GM10266 (cell line): ENCODE results near the gene GRB2.
A peak's percentile ranks its signal among the peaks of the same experiment; 100 is the strongest.
"Not testable (repeated sequence)": the region's sequence is repeated elsewhere in the genome, so short reads cannot be mapped to it uniquely, and the experiment has no call there.

ENCODE experiments used
- DNase-seq: peaks from one replicate; pipeline ENCODE4 v3.0.0; 2012; ENCODE audit errors: extremely low spot score
- TF ChIP-seq, protein P1 (sequence below): IDR thresholded peaks from 2 replicates; pipeline ENCODE4 v1.5.1; 2012; ENCODE audit warnings: mild to moderate bottlenecking, low read depth; ENCODE audit not compliant: control insufficient read depth, insufficient read depth; ENCODE audit errors: missing control alignments

Gene GRB2

DNA sequence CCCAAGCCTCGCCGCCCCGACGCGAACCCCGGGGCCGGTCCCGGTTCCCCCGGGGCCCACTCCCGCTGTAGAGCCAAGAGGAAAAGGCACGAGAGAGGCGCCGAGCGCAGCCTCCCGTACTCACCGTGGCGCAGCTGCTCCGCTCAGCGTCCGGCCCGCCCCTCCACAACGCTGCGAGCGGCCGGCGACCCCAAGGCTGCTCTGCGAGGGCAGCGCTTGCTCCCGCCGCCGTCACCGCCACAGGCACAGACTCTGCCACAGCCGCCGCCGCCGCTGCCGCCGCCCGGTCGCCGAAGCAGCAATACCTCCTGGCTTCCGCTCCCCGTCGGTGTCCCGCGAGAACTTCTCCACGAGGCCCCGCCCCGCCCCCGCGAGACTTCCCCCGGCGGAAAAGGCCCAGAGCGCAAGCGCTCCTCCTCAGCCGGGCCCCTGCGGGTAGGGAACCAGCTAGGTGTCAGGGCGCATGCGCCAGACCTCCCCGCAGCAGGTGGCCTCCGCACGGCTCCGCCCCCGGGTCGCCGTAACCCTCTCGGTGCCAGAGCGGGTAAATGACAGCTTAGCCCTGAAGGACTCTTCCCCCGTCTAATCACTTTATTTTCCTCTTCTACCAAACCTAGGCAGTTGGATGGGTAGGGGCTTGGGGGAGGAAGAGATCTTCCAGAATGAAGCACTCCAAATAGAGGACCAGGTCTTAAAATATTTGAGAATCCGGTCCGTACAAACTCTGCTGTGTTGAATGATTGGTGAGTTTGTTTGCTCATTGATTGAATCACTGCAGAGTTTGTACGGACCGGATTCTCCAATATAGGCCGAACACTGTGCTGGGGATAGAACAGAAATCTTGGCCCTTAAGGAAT, at the start of gene GRB2:
GRB2 (minus strand) TSS at position 314 of the 857 bp plus-strand sequence. CDS start 12,050 bp downstream, outside the sequence.
- peak; percentile 98 for DNase-seq
- TF ChIP-seq, protein P1, sequence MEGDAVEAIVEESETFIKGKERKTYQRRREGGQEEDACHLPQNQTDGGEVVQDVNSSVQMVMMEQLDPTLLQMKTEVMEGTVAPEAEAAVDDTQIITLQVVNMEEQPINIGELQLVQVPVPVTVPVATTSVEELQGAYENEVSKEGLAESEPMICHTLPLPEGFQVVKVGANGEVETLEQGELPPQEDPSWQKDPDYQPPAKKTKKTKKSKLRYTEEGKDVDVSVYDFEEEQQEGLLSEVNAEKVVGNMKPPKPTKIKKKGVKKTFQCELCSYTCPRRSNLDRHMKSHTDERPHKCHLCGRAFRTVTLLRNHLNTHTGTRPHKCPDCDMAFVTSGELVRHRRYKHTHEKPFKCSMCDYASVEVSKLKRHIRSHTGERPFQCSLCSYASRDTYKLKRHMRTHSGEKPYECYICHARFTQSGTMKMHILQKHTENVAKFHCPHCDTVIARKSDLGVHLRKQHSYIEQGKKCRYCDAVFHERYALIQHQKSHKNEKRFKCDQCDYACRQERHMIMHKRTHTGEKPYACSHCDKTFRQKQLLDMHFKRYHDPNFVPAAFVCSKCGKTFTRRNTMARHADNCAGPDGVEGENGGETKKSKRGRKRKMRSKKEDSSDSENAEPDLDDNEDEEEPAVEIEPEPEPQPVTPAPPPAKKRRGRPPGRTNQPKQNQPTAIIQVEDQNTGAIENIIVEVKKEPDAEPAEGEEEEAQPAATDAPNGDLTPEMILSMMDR = no peak

DNA sequence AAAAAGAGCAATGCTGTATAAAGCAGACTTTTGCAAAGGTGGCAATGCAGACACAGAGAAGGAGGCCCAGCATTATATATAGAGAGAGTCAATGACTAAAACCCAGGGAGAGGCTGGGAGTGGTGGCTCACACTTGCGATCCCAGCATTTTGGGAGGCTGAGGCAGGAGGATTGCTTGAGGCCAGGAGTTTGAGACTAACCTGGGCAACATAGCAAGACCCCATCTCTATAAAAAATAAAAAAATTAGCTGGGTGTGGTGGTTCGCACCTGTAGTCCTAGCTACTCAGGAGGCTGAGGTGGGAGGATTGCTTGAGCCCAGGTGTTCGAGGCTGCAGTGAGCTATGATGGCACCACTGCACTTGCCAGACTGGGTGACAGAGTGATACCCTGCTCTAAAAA, 49.2 kb upstream of the GRB2 start:
- DNase-seq = not testable (repeated sequence)

DNA sequence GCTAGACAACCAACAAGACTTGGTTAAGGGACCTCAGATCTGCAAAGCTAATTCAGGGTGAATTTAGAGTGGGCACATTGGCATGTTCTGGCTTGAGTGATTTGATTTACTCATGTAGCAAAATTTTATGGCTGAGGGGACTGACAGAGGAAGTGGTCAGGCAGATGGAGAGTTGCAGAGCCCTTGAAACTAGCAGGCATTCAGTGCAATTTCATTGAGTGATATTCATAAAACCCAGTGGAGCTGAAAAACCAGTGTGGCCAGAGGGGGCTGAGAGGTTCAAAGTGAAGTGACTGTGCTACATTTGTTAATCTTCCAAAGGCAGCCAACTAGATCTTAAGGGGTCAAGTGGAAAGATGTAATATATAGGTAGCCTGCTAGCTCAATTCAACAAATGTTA, 48.7 kb upstream of the GRB2 start:
- DNase-seq = no peak
- TF ChIP-seq, protein P1 = no peak

DNA sequence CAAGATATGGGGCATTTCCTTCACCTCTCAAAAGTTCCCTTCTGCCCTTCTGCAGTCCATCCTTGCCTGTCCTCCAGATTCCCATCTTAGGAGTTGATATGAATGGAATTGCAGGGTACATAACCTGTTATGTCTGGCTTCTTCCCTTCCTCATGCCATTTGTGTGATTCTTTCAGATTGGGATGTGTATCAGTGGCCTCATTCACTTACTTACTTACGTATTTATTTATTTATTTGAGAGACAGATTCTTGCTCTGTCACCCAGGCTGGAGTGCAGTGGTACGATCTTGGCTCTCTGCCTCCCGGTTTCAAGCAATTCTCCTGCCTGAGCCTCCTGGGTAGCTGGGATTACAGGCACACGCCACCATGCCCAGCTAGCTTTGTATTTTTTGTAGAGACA, 44.8 kb upstream of the GRB2 start:
- DNase-seq = no peak
- TF ChIP-seq, protein P1 = no peak

DNA sequence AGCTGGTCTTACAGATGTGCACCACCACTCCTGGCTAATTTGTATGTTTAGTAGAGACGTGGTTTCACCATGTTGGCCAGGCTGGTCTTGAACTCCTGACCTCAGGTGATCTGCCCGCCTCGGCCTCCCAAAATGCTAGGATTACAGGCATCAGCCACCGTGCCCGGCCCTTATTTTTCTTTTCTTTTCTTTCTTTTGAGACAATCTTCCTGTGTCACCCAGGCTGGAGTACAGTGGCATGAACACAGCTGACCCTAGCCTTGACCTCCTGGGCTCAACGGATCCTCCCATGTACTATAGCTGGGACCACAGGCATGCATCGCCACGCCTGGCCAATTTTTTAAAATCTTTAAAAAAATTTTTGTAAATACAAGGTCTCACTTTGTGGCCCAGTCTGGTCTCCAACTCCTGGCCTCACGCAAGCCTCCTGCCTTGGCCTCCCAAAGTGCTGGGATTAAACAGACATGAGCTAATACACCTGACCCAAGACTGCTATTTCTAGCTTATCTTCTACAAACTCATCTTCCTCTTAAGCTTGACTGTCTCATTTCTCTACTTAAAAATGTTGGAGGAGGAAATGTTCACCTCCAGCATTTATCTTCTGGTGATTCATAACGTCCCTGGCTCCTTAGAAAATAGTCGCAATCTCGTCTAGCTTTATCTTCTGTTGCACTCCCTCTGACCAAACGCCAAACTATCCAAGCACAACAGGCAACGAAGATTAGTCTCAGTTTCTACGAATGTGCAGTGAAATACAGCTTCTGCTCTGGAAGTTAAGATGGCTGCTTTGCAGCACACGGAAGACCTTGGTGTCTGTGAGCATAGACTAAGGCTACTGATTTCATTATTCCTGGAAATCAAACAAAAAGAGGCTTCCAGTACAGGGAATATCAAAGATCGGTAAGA, 42.7 kb upstream of the GRB2 start:
- TF ChIP-seq, protein P1 = no peak
- DNase-seq = no peak

DNA sequence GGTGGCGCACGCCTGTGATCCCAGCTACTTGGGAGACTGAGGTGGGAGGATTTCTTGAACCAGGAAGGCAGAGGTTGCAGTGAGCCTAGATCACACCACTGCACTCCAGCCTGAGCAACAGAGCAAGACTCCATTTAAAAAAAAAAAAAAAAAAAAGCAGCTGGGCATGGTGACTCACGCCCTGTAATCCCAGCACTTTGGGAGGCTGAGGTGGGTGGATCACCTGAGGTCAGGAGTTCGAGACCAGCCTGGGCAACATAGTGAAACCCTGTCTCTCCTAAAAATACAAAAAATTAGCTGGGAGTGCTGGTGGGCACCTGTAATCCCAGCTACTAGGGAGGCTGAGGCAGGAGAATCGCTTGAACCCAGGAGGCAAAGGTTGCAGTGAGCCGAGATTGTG, 40.4 kb upstream of the GRB2 start:
- DNase-seq = not testable (repeated sequence)

DNA sequence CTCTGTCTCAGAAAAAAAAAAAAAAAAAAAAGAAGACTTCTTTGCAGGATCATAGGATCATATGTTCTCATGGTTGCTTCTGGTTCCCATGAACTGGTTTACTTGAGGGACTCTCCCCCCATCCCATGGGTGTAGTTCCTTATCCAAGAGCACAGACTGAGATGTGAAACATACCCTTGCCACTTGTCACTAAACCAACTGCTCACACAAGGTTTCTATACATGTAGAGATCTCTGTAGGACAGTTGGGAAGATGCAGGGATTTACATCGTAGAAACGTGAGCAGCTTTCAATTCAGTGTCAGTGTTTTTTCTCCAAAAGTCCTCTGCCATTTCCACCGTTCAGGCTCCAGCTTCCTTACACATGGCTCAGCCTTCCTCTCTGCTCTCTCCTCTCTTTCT, 39.8 kb upstream of the GRB2 start:
- DNase-seq = no peak
- TF ChIP-seq, protein P1 = no peak
